Vagina (tissue), 2 donors: ENCODE data around the gene HMGCS2.
A peak's percentile ranks its signal among the peaks of the same experiment; 100 is the strongest.

ENCODE experiments used
- CTCF ChIP-seq, 3 experiments: fragments of 450-650 bp in 2 of 3; fragments of 200-600 bp in 1 of 3; sonication (generic) in 1 of 3; IDR thresholded peaks; one replicate each; pipeline ENCODE4 v1.5.1; 2017 to 2019; ENCODE audit warnings: antibody characterized with exemption in 3 of 3, mild to moderate bottlenecking in 2 of 3, moderate library complexity in 2 of 3
- POLR2A ChIP-seq, 2 donors: fragments of 450-650 bp; IDR thresholded peaks; one replicate each; pipeline ENCODE4 v1.6.1; 2017; ENCODE audit warnings: antibody characterized with exemption in 2 of 2, mild to moderate bottlenecking in 2 of 2, moderate library complexity in 2 of 2
- POLR2AphosphoS5 ChIP-seq, 2 donors: sonication (generic); formaldehyde crosslinking; IDR thresholded peaks; one replicate each; pipeline ENCODE4 v1.9.0; 2017; ENCODE audit warnings: antibody characterized with exemption in 2 of 2, mild to moderate bottlenecking in 2 of 2, low read depth in 1 of 2; ENCODE audit not compliant: insufficient read depth in 1 of 2

GRCh38 chr1:119712342-119713038, 56.2 kb downstream of the HMGCS2 start:
- no peak for TF ChIP-seq CTCF (IDR thresholded peaks at IDR 0.05)
- peak in 1 of 2 donors; percentile 5 for TF ChIP-seq POLR2A (IDR thresholded peaks at IDR 0.05)
- TF ChIP-seq POLR2AphosphoS5 (IDR thresholded peaks at IDR 0.05; ENCODE audit: insufficient read depth in 1 of 2, low read depth in 1 of 2): peak in 1 of 2 donors; percentile 43
